GM12891 (cell line): ENCODE data around the gene MFF.

Experiments used
- POLR2A ChIP-seq: IDR thresholded peaks from 2 replicates; pipeline ENCODE4 v1.6.1; 2011; ENCODE audit warnings: low read depth, low read length, control low read depth
- POLR2AphosphoS5 ChIP-seq: IDR thresholded peaks from 2 replicates; pipeline ENCODE4 v1.6.1; 2011; ENCODE audit warnings: low read depth, low read length, control low read depth

DNA sequence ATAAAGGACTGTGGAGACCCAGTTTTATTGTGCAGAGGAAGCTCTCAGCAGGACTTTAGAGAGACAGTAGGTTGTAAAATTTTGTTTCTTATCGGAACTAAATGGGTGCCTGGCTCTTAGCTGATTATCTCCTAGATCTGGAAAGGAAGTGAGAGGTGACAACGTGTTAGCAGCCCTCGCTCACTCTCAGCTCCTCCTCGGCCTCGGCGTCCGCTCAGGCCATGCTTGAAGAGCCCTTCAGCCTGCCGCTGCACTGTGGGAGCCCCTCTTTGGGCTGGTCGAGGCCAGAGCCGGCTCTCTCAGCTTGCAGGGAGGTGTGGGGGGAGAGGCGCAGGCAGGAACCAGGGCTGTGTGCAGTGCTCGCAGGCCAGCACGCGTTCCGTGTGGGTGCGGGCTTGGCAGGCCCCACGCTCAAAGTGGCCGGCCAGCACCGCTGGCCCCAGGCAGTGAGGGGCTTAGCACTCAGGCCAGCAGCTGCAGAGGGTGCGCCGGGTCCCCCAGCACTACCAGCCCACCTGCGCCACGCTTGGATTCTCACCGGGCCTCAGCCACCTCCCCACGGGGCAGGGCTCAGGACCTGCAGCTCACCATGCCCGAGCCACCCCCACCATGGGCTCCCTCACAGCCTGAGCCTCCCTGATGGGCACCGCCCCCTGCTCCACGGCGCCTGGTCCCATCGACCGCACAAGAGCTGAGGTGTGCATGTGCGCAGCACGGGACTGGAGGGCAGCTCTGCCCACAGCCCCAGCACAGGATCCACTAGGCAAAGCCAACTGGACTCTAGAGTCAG is 4.6 kb upstream of the MFF start:
- TF ChIP-seq POLR2A (no peak), POLR2AphosphoS5 (no peak)
